K562 (cell line): Measurements from ENCODE around the gene ETS2.

Experiments
- CTCF ChIP-seq, 3 experiments: IDR thresholded peaks in 2 of 3; conservative IDR thresholded peaks in 1 of 3; 2 replicates each; pipeline ENCODE4 v1.5.1; 2011 to 2012; ENCODE audit warnings: low read length in 3 of 3, mild to moderate bottlenecking in 3 of 3, control low read depth in 2 of 3, improper control_type of control experiment in 1 of 3, inconsistent platforms in 1 of 3, low read depth in 1 of 3, mixed read lengths in 1 of 3, moderate library complexity in 1 of 3; ENCODE audit not compliant: insufficient read depth in 2 of 3
- ETS2 ChIP-seq: IDR thresholded peaks from 2 replicates; pipeline ENCODE4 v1.6.1; 2016; ENCODE audit warnings: borderline replicate concordance, missing genetic modification characterization, mild to moderate bottlenecking, moderate library complexity, missing compliant biosample characterization; ENCODE audit not compliant: poor library complexity, severe bottlenecking
- GATAD2B ChIP-seq: fragments of 450-650 bp; IDR thresholded peaks from 2 replicates; pipeline ENCODE4 v1.6.1; 2017; ENCODE audit warnings: mild to moderate bottlenecking, borderline replicate concordance

DNA sequence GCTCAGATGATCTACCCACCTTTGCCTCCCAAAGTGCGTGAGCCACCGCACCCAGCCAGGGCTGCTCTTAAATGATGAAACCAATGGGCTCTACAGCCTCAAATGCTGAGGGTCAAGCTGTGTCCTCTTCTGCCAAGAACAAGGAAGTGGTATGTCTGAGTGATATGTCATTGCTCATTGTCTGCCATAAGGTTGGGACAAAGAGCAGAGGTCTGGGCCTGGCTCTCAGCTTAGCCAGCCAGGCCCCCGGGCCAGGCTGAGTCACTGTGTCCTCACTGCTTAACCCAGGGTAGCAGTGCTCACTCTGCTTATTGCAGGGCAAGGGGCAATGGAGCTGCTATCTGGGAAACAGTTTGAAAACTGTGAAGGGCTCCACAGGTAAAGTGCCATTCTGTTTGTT lies 8.3 kb upstream of the ETS2 start:
- TF ChIP-seq ETS2 (tag) (no peak), CTCF (IDR thresholded peaks at IDR 0.05 in 2 of 3, conservative IDR thresholded peaks at IDR 0.05 in 1 of 3; ENCODE audit: insufficient read depth in 2 of 3, low read depth in 1 of 3, low read length in 3 of 3) (no peak), GATAD2B (no peak)
